OCI-LY1 (cell line): ENCODE results near the gene PARP15.

Experiments
- CTCF ChIP-seq: fragments of 200-600 bp; sonication (generic), shearing (Covaris generic); IDR thresholded peaks from 2 replicates; pipeline ENCODE4 v1.5.1; 2017; ENCODE audit warnings: mild to moderate bottlenecking, antibody characterized with exemption, low read length, moderate library complexity, mixed read lengths
- EZH2 ChIP-seq: fragments of 200-600 bp; sonication (generic), shearing (Covaris generic); IDR thresholded peaks from 2 replicates; pipeline ENCODE4 v1.8.0; 2017; ENCODE audit warnings: borderline replicate concordance, mixed run types, mild to moderate bottlenecking, antibody characterized with exemption, low read length, moderate library complexity, mixed read lengths

- TF ChIP-seq EZH2: no peak
- TF ChIP-seq CTCF: no peak
These were observed 63.1 kb downstream of the PARP15 start for GRCh38 chr3:122640437-122640999.
